H9 (cell line): ENCODE measurements around the gene CTIF. TPM values are rescaled to one million over a fixed set of nuclear protein-coding genes. Genes with fewer than 3 reads are reported as not detected.

Experiments used
- DNase-seq: peaks from one replicate; pipeline ENCODE4 v3.0.0-alpha.2; 2017
- H2AFZ ChIP-seq: one replicate; pipeline ENCODE4 v1.6.1; 2013; ENCODE audit warnings: mild to moderate bottlenecking, low read length, control low read depth, moderate library complexity
- H2AK5ac ChIP-seq: 2 replicates; pipeline ENCODE4 v1.6.1; 2013; ENCODE audit warnings: low read length, control low read depth, mixed read lengths; ENCODE audit not compliant: insufficient read length
- H2BK120ac ChIP-seq: one replicate; pipeline ENCODE4 v1.6.1; 2013; ENCODE audit warnings: low read depth, mild to moderate bottlenecking, low read length, control low read depth, inconsistent platforms; ENCODE audit not compliant: poor library complexity, severe bottlenecking
- H2BK12ac ChIP-seq: 2 replicates; pipeline ENCODE4 v1.6.1; 2013; ENCODE audit warnings: low read length, control low read depth, mixed read lengths, low read depth; ENCODE audit not compliant: insufficient read length
- H2BK15ac ChIP-seq: 2 replicates; pipeline ENCODE4 v1.6.1; 2013; ENCODE audit warnings: low read depth, low read length, control low read depth
- H2BK20ac ChIP-seq: one replicate; pipeline ENCODE4 v1.6.1; 2013; ENCODE audit warnings: low read depth, mild to moderate bottlenecking, low read length, control low read depth, inconsistent platforms; ENCODE audit not compliant: poor library complexity, severe bottlenecking
- H2BK5ac ChIP-seq: 2 replicates; pipeline ENCODE4 v1.6.1; 2013; ENCODE audit warnings: low read length, control low read depth, mixed read lengths; ENCODE audit not compliant: insufficient read length
- H3K14ac ChIP-seq: 2 replicates; pipeline ENCODE4 v1.6.1; 2013; ENCODE audit warnings: low read length, control low read depth; ENCODE audit not compliant: insufficient read depth
- H3K18ac ChIP-seq: 2 replicates; pipeline ENCODE4 v1.6.1; 2013; ENCODE audit warnings: low read depth, mild to moderate bottlenecking, mixed read lengths, low read length, control low read depth; ENCODE audit not compliant: insufficient read length
- H3K23ac ChIP-seq: 2 replicates; pipeline ENCODE4 v1.6.1; 2013; ENCODE audit warnings: low read length, control low read depth, mixed read lengths, low read depth; ENCODE audit not compliant: insufficient read length
- H3K23me2 ChIP-seq: 2 replicates; pipeline ENCODE4 v1.6.1; 2013; ENCODE audit warnings: low read depth, mild to moderate bottlenecking, mixed read lengths, low read length, control low read depth; ENCODE audit not compliant: insufficient read length, poor library complexity, severe bottlenecking
- H3K27ac ChIP-seq: 2 replicates; pipeline ENCODE4 v1.5.1; 2013; ENCODE audit warnings: low read length, control low read depth, mixed read lengths, low read depth; ENCODE audit not compliant: insufficient read length
- H3K27me3 ChIP-seq: 2 replicates; pipeline ENCODE4 v1.6.1; 2013; ENCODE audit warnings: low read length, control low read depth, inconsistent platforms; ENCODE audit not compliant: insufficient read depth
- H3K4ac ChIP-seq: 2 replicates; pipeline ENCODE4 v1.6.1; 2013; ENCODE audit warnings: low read depth, mild to moderate bottlenecking, control low read depth, inconsistent platforms, low read length, moderate library complexity
- H3K4me1 ChIP-seq: 2 replicates; pipeline ENCODE4 v1.6.1; 2013; ENCODE audit warnings: low read length, control low read depth, inconsistent platforms; ENCODE audit not compliant: insufficient read depth
- H3K4me2 ChIP-seq: 2 replicates; pipeline ENCODE4 v1.6.1; 2013; ENCODE audit warnings: low read length, control low read depth, mixed read lengths; ENCODE audit not compliant: insufficient read length, insufficient read depth
- H3K56ac ChIP-seq: 2 replicates; pipeline ENCODE4 v1.6.1; 2013; ENCODE audit warnings: low read depth, mild to moderate bottlenecking, mixed read lengths, low read length, control low read depth; ENCODE audit not compliant: insufficient read length
- H3K79me1 ChIP-seq: 2 replicates; pipeline ENCODE4 v1.6.1; 2013; ENCODE audit warnings: low read depth, mild to moderate bottlenecking, moderate library complexity, low read length, control low read depth, inconsistent platforms; ENCODE audit not compliant: insufficient read depth, poor library complexity, severe bottlenecking
- H3K79me2 ChIP-seq: 2 replicates; pipeline ENCODE4 v1.6.1; 2013; ENCODE audit warnings: low read length, control low read depth, inconsistent platforms; ENCODE audit not compliant: insufficient read depth
- H3K9ac ChIP-seq: 2 replicates; pipeline ENCODE4 v1.6.1; 2013; ENCODE audit warnings: low read length, control low read depth, mixed read lengths; ENCODE audit not compliant: insufficient read length; ENCODE audit errors: extremely low read depth
- H3K9me3 ChIP-seq: one replicate; pipeline ENCODE4 v1.6.1; 2013; ENCODE audit warnings: low read depth, low read length, inconsistent platforms; ENCODE audit not compliant: control insufficient read depth
- H3T11ph ChIP-seq: one replicate; pipeline ENCODE4 v1.6.1; 2013; ENCODE audit warnings: mild to moderate bottlenecking, low read length, control low read depth, inconsistent platforms
- H4K20me1 ChIP-seq: one replicate; pipeline ENCODE4 v1.6.1; 2013; ENCODE audit not compliant: control insufficient read depth, insufficient read length, insufficient read depth
- H4K5ac ChIP-seq: 2 replicates; pipeline ENCODE4 v1.6.1; 2013; ENCODE audit warnings: low read depth, mild to moderate bottlenecking, mixed read lengths, low read length, control low read depth; ENCODE audit not compliant: insufficient read length
- H4K8ac ChIP-seq: replicated peaks from 2 replicates; pipeline ENCODE4 v1.6.1; 2013; ENCODE audit warnings: low read length, control low read depth, mixed read lengths, low read depth; ENCODE audit not compliant: insufficient read length
- H4K91ac ChIP-seq: 2 replicates; pipeline ENCODE4 v1.6.1; 2013; ENCODE audit warnings: low read depth, mild to moderate bottlenecking, moderate library complexity, mixed read lengths, low read length, control low read depth; ENCODE audit not compliant: insufficient read length
- H3K27ac Mint-ChIP-seq, 3 experiments: 2 replicates in 2 of 3; 3 replicates in 1 of 3; pipeline ENCODE4 v1.8.0; 2020 to 2021; ENCODE audit warnings: mixed read lengths in 3 of 3, mild to moderate bottlenecking in 1 of 3, moderate library complexity in 1 of 3
- H3K27me3 Mint-ChIP-seq: 2 replicates; pipeline ENCODE4 v1.8.0; 2021; ENCODE audit warnings: low read depth, mild to moderate bottlenecking, moderate library complexity, mixed read lengths
- H3K36me3 Mint-ChIP-seq, 3 experiments: 2 replicates in 2 of 3; 3 replicates in 1 of 3; pipeline ENCODE4 v1.8.0; 2020 to 2021; ENCODE audit warnings: low read depth in 3 of 3, mixed read lengths in 3 of 3; ENCODE audit not compliant: insufficient read depth in 1 of 3
- H3K4me1 Mint-ChIP-seq, 2 experiments: 2 replicates each; pipeline ENCODE4 v1.8.0; 2020; ENCODE audit warnings: mixed read lengths in 2 of 2
- H3K4me3 Mint-ChIP-seq, 2 experiments: 2 replicates in 1 of 2; 3 replicates in 1 of 2; pipeline ENCODE4 v1.8.0; 2020 to 2021; ENCODE audit warnings: mild to moderate bottlenecking in 2 of 2, mixed read lengths in 2 of 2, moderate library complexity in 1 of 2
- H3K9me3 Mint-ChIP-seq, 2 experiments: 2 replicates in 1 of 2; 3 replicates in 1 of 2; pipeline ENCODE4 v1.8.0; 2020; ENCODE audit warnings: mild to moderate bottlenecking in 2 of 2, mixed read lengths in 2 of 2, moderate library complexity in 1 of 2
- CTCF ChIP-seq: fragments of 200-600 bp; sonication (generic); conservative IDR thresholded peaks from 3 replicates; pipeline ENCODE4 v1.8.0; 2021; ENCODE audit warnings: antibody characterized with exemption, mild to moderate bottlenecking
- WGBS: extraction: QIAGEN DNeasy Blood & Tissue Kit; methylation state at CpG from one replicate; pipeline ENCODE4 v1.1.7; 2013; ENCODE audit warnings: missing lambda C conversion rate, low lambda C conversion rate, mixed read lengths; ENCODE audit not compliant: insufficient read length; ENCODE audit errors: extremely low coverage; 5-methylcytosine and 5-hydroxymethylcytosine counted together
- total RNA-seq: library from RNA; stranded (reverse); gene quantifications from 2 replicates; pipeline ENCODE4 v1.2.1, GENCODE V29; 2021

Gene CTIF
- total RNA-seq, 1 experiment from 2014 or later = 15.8 TPM

DNA sequence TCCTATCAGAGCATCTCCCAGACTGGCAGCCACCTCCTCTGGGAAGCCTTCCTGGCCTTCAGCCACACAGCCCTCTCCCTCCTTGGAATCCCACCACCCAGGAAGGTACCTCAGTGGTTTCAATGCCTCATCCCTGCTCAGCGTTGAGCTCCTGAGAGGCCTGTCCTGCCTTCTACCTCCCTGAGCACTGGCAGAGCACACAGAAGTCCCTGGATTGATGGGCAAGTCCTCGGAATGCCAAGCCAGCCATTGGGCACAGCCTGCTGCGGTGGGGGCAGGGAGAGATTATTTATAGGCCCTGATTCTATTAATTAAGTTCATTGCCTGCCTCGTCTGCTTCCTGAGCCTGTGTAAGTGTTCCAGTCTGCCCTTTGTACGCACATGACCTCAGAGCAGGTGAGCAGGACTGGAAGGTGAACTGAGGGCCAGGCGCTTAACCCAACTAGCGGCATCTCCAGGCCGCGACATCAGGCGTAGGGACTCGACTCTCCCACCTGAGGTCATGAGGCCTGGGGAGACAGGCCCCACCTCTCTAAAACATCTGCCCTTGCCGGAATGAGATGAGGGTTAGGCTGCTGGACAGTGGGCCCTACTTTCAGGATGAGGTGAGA is 348.6 kb downstream of the CTIF start:
- Histone ChIP-seq H3K4me1 (peaks cover 3% of the 10 kb centered on the region; the same call in 1 of the 2 replicates), H3K23me2 (no peaks in the 10 kb centered on the region), H3K9me3 (no peaks in the 10 kb centered on the region), H3K18ac (no peak overlapping the region), H2BK5ac (no peak overlapping the region), H3K9ac (no peak overlapping the region), H3K79me2 (no peaks in the 10 kb centered on the region), H3K56ac (no peak overlapping the region), H4K5ac (no peak overlapping the region), H3K27me3 (no peaks in the 10 kb centered on the region), H3T11ph (no peak overlapping the region), H3K14ac (no peak overlapping the region; the same call in 1 of the 2 replicates), H2BK120ac (no peak overlapping the region), H3K4me2 (no peak overlapping the region), H3K27ac (no peak overlapping the region), H3K23ac (no peak overlapping the region), H2AFZ (no peak overlapping the region), H4K91ac (no peak overlapping the region), H2BK15ac (no peak overlapping the region), H2BK12ac (no peak overlapping the region), H4K8ac (no peak overlapping the region), H2AK5ac (no peak overlapping the region), H2BK20ac (no peak overlapping the region), H3K79me1 (no peaks in the 10 kb centered on the region), H4K20me1 (no peaks in the 10 kb centered on the region), H3K4ac (no peak overlapping the region)
- no peak for TF ChIP-seq CTCF
- no peak overlapping the region for H3K27ac Mint-ChIP-seq
- peaks cover 25 to 35% of the 10 kb centered on the region in 2 experiments for H3K4me1 Mint-ChIP-seq
- peaks cover 0 to 3% of the 10 kb centered on the region in 2 experiments; a peak in 1 of 5 replicates for H3K9me3 Mint-ChIP-seq
- H3K27me3 Mint-ChIP-seq = peaks cover 11% of the 10 kb centered on the region
- no peaks in the 10 kb centered on the region for H3K36me3 Mint-ChIP-seq
- no peak overlapping the region for H3K4me3 Mint-ChIP-seq
- no peak for DNase-seq
- no CpG with 5 or more reads among the region's 12 CpGs for WGBS
